Islet of Langerhans (tissue), 1 donor: ENCODE results near the gene CYFIP1.

Source experiments
- FAIRE-seq: peaks from one replicate; lab custom pipeline; 2011; peaks lifted over from hg19 to GRCh38; lab: Jason Lieb, UNC

Gene CYFIP1

GRCh38 chr15:22888120-22888859 is 91.9 kb downstream of the CYFIP1 start:
- no peak for FAIRE-seq

- no peak for FAIRE-seq
Measured at GRCh38 chr15:22887157-22887951, 92.8 kb downstream of the CYFIP1 start.

- no peak for FAIRE-seq
Measured at GRCh38 chr15:22885120-22885519, 95.0 kb downstream of the CYFIP1 start.

- FAIRE-seq, result no peak
Measured at GRCh38 chr15:22884344-22884743, 95.8 kb downstream of the CYFIP1 start.

GRCh38 chr15:22883196-22883595 is 97.0 kb downstream of the CYFIP1 start:
- no peak for FAIRE-seq

GRCh38 chr15:22881739-22882440 is 98.3 kb downstream of the CYFIP1 start:
- no peak for FAIRE-seq

GRCh38 chr15:22880981-22881738 is 99.0 kb downstream of the CYFIP1 start:
- FAIRE-seq, result no peak

- FAIRE-seq, result no peak
Measured at GRCh38 chr15:22880068-22880980, 99.8 kb downstream of the CYFIP1 start.

- no peak for FAIRE-seq
Measured at GRCh38 chr15:22878103-22878502, 102.1 kb downstream of the CYFIP1 start.

- FAIRE-seq, result no peak
Measured at GRCh38 chr15:22877607-22878006, 102.6 kb downstream of the CYFIP1 start.

- no peak for FAIRE-seq
Measured at GRCh38 chr15:22877117-22877516, 103.1 kb downstream of the CYFIP1 start.

GRCh38 chr15:22874966-22875365 is 105.2 kb downstream of the CYFIP1 start:
- no peak for FAIRE-seq

GRCh38 chr15:22874256-22874655 is 105.9 kb downstream of the CYFIP1 start:
- no peak for FAIRE-seq

- no peak for FAIRE-seq
Measured at GRCh38 chr15:22873841-22874240, 106.3 kb downstream of the CYFIP1 start.

GRCh38 chr15:22872936-22873701 is 107.0 kb downstream of the CYFIP1 start:
- FAIRE-seq, result no peak

GRCh38 chr15:22871481-22872086 is 108.6 kb downstream of the CYFIP1 start:
- FAIRE-seq, result no peak

- no peak for FAIRE-seq
Measured at GRCh38 chr15:22870865-22871264, 109.3 kb downstream of the CYFIP1 start.

GRCh38 chr15:22869856-22870255 is 110.3 kb downstream of the CYFIP1 start:
- FAIRE-seq, result no peak

- no peak for FAIRE-seq
Measured at GRCh38 chr15:22868928-22869327, 111.2 kb downstream of the CYFIP1 start.

GRCh38 chr15:22868495-22868894 is 111.7 kb downstream of the CYFIP1 start:
- no peak for FAIRE-seq
